ENCODE results near the gene ALKBH8.
A peak's percentile ranks its signal among the peaks of the same experiment; 100 is the strongest.
"Not testable (repeated sequence)": the region's sequence is repeated elsewhere in the genome, so short reads cannot be mapped to it uniquely, and the experiment has no call there.

The ALKBH8 gene

GRCh38 chr11:107505647-107506225, 59.8 kb downstream of the ALKBH8 start:
- no peak for DNase-seq (ENCODE audit: low read depth)

- DNase-seq (ENCODE audit: low read depth): no peak
These were observed 60.6 kb downstream of the ALKBH8 start for GRCh38 chr11:107504981-107505380.

GRCh38 chr11:107501713-107502112, 63.8 kb downstream of the ALKBH8 start:
- no peak for DNase-seq (ENCODE audit: low read depth)

GRCh38 chr11:107497371-107497770, 68.2 kb downstream of the ALKBH8 start:
- not testable (repeated sequence) for DNase-seq (ENCODE audit: low read depth)

- peak; percentile 56 for DNase-seq (ENCODE audit: low read depth)
These were observed 69.5 kb downstream of the ALKBH8 start for GRCh38 chr11:107496011-107496410.

GRCh38 chr11:107494055-107494454, 71.5 kb downstream of the ALKBH8 start:
- no peak for DNase-seq (ENCODE audit: low read depth)

GRCh38 chr11:107493117-107493516, 72.4 kb downstream of the ALKBH8 start:
- peak; percentile 15 for DNase-seq (ENCODE audit: low read depth)

GRCh38 chr11:107490836-107491235, 74.7 kb downstream of the ALKBH8 start:
- DNase-seq (ENCODE audit: low read depth): no peak

- DNase-seq (ENCODE audit: low read depth): no peak
These were observed 83.3 kb downstream of the ALKBH8 start for GRCh38 chr11:107482234-107482633.

- DNase-seq (ENCODE audit: low read depth): no peak
These were observed 86.6 kb downstream of the ALKBH8 start for GRCh38 chr11:107478922-107479321.

- no peak for DNase-seq (ENCODE audit: low read depth)
These were observed 87.7 kb downstream of the ALKBH8 start for GRCh38 chr11:107477820-107478219.

- DNase-seq (ENCODE audit: low read depth): no peak
These were observed 91.7 kb downstream of the ALKBH8 start for GRCh38 chr11:107473792-107474191.

- DNase-seq (ENCODE audit: low read depth): no peak
These were observed 92.6 kb downstream of the ALKBH8 start for GRCh38 chr11:107472966-107473365.

- no peak for DNase-seq (ENCODE audit: low read depth)
These were observed 96.9 kb downstream of the ALKBH8 start for GRCh38 chr11:107468596-107468995.

GRCh38 chr11:107467696-107468095, 97.8 kb downstream of the ALKBH8 start:
- no peak for DNase-seq (ENCODE audit: low read depth)

GRCh38 chr11:107466275-107466866, 99.2 kb downstream of the ALKBH8 start:
- DNase-seq (ENCODE audit: low read depth): not testable (repeated sequence)

GRCh38 chr11:107457558-107458271, 107.8 kb downstream of the ALKBH8 start, which contains the start of gene CWF19L2:
CWF19L2 (minus strand) TSS chr11:107457825; CDS start chr11:107457816, 9 bp downstream.
- DNase-seq (ENCODE audit: low read depth): peak; percentile 86

- no peak for DNase-seq (ENCODE audit: low read depth)
These were observed 108.4 kb downstream of the ALKBH8 start for GRCh38 chr11:107457205-107457557.

GRCh38 chr11:107453594-107454286, 111.8 kb downstream of the ALKBH8 start:
- no peak for DNase-seq (ENCODE audit: low read depth)
